Sigmoid colon (tissue), 4 donors: ENCODE measurements around the gene MSLN.

ENCODE experiments used
- POLR2AphosphoS5 ChIP-seq, 4 donors: sonication (generic); formaldehyde crosslinking; IDR thresholded peaks; one replicate each; pipeline ENCODE4 v1.6.1; 2017; ENCODE audit warnings: antibody characterized with exemption in 4 of 4
- TF ChIP-seq, protein P1 (sequence below), 4 experiments: fragments of 450-650 bp in 3 of 4; fragments of 200-600 bp in 1 of 4; IDR thresholded peaks; one replicate each; pipeline ENCODE4 v1.5.1; 2016 to 2019; ENCODE audit warnings: antibody characterized with exemption in 4 of 4, mild to moderate bottlenecking in 3 of 4, moderate library complexity in 2 of 4

DNA sequence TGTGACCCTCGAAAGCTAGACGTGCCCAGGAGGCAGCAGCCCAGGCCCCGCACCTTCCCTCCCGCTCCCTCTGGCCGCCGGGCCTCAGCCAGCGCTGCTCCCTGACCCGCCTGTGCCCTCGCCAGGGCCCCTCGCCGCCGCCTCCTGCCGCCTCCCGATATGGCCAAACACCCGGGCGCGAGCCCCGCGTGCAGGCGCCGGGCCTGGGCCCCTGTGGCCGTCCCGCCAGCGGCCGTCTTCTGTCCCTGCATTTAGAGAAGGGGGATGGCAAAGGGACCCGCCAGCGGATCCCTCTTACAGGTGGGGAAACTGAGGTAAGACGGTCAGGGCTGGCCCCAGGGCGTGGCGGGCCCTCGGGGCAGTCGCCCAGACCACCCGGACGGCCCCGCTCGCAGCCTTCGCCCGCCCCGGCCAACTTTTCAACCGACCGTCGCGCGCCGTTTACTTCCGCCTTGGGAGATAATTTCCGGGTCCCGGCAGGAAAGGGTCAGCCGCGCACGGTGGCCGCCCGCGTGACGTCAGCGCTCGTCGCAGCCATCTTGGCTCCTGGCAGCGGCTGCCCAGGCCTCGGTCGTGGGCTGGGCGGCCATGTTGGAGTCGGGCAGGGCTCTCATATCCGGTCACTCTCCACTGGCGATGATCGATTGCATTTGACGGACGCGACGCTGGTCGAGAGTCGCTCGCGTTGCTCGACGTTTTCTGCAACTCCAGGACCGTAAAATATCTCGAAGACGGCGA, 47.0 kb downstream of the MSLN start:
- TF ChIP-seq, protein P1, sequence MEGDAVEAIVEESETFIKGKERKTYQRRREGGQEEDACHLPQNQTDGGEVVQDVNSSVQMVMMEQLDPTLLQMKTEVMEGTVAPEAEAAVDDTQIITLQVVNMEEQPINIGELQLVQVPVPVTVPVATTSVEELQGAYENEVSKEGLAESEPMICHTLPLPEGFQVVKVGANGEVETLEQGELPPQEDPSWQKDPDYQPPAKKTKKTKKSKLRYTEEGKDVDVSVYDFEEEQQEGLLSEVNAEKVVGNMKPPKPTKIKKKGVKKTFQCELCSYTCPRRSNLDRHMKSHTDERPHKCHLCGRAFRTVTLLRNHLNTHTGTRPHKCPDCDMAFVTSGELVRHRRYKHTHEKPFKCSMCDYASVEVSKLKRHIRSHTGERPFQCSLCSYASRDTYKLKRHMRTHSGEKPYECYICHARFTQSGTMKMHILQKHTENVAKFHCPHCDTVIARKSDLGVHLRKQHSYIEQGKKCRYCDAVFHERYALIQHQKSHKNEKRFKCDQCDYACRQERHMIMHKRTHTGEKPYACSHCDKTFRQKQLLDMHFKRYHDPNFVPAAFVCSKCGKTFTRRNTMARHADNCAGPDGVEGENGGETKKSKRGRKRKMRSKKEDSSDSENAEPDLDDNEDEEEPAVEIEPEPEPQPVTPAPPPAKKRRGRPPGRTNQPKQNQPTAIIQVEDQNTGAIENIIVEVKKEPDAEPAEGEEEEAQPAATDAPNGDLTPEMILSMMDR (IDR thresholded peaks at IDR 0.05): no peak
- TF ChIP-seq POLR2AphosphoS5 (IDR thresholded peaks at IDR 0.05): peak; percentile 66 to 79 (median 78)
